HG03558 (cell line): ENCODE results near the gene SHF.
A peak's percentile ranks its signal among the peaks of the same experiment; 100 is the strongest.
"Not testable (repeated sequence)": the region's sequence is repeated elsewhere in the genome, so short reads cannot be mapped to it uniquely, and the experiment has no call there.

Experiments used
- ATAC-seq: cut with Tn5 transposase; IDR thresholded peaks from one replicate; pipeline ENCODE4 v1.9.1; 2021; ENCODE audit warnings: moderate number of reproducible peaks; ENCODE audit not compliant: unreplicated experiment; ENCODE audit errors: extremely low read depth

The SHF gene

DNA sequence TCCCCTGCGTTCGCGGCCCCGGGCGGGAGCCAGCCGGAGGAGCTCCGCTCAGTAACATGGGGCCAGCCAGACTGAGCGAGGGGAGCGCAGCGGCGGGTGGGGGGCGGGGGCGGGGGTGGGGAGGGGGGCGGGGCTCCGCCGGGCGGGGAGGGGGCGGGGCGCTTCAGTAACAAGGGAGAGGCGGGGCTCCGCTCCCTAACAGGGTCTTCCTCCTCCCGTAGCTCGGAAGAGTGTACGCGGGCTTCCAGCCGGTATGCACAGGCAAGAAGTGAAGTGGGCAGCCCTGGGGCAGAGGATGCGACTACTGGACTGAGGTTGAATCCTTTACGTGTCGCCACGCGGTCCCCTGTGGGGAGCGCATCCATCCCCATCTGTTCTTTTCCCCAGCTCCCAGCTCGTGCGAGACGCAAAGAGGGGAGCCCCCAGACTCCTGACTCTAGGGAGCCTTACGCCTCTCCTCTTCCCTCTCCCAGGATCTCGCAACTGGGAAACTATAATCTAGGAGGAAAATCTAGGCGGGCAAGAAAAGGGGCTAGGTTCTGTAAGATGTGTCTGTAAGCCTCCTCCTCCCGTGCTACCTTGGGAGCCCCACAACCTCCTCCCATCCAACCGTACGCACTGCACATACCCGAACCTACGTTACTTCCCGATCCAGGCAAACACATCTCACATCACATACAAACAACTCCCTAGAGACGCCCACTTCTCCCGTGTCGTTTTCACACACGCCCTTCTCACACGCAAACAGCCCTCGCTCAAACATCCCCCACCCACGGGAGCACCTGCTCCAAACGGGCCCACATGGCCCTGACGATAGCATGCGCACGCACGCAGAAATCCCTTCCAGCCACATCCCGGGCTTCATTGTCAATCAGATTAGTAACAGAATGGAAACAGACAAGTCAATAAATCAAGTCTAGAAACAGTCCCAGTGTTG, at the start of gene SHF:
Gene SHF (minus strand): TSS at position 73 of the 937 bp plus-strand sequence. CDS start 15 bp downstream, at position 58.
- no peak for ATAC-seq

- ATAC-seq, result not testable (repeated sequence)
Observed at GRCh38 chr15:45236806-45237205, 49.0 kb upstream of the SHF start.

- no peak for ATAC-seq
Observed at GRCh38 chr15:45234562-45235235, 46.9 kb upstream of the SHF start.

GRCh38 chr15:45231864-45232562, 44.2 kb upstream of the SHF start:
- ATAC-seq, result no peak

GRCh38 chr15:45231132-45231531, 43.4 kb upstream of the SHF start:
- no peak for ATAC-seq

GRCh38 chr15:45230245-45230965, 42.6 kb upstream of the SHF start:
- no peak for ATAC-seq

- no peak for ATAC-seq
Observed at GRCh38 chr15:45228931-45229330, 41.2 kb upstream of the SHF start.

DNA sequence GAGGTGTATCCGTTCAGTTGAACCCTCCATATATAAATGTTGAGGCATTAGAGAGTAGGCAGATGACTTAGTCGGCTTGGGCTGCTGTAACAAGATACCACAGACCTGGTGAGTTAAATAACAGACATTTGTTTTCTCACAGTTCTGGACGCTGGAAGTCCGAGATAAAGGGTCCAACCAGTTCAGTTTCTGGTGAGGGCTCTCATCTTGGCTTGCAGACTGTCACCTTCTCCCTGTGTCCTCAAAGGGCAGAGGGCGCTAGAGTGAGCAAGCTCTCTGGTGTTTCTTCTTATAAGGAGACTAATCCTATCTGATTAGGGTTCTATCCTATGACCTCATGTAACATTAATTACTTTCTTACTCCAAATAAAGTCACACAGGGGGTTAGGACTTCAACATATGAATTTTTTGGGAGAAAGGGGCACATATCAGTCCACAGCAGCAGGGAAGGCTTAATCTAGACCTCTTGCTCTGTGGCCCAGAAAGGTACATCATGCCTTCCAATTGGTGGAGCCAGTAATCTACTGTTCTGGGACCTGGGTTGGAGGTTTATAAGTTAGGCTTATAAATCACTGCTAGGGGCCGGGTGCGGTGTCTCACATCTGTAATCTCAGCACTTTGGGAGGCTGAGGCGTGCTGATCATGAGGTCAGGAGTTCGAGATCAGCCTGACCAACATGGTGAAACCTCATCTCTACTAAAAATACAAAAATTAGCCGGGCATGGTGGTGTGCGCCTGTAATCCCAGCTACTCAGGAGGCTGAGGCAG, 37.9 kb upstream of the SHF start:
- ATAC-seq, result no peak

DNA sequence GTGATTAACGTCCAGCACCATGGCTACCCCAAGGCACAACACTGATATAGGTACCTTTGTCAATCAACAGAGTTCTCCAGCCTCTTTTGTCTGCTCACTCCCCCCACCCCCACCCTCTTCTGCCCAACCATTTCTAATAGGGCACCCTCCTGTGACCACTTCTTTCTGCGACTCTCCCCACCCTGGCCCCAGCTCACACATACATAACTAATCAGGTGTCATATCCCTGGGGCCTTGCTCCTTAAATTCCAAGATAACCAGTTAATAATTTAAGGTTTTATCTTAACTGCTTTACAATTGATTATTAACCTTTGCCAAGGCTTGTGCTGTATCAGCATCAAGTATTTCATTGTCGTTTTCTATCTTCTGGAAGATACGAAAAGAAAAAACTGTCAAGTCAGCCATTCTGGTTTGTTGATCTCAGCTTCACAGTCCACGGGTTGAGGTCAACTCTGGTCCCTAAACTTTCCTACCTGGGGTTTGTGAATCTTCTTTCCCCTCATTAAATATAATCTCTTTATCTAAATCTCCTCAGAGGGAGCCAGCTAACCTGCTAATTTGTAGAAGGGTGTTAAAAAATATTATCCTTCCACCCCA, 37.0 kb upstream of the SHF start:
- no peak for ATAC-seq

- no peak for ATAC-seq
Observed at GRCh38 chr15:45221967-45222366, 34.2 kb upstream of the SHF start.

DNA sequence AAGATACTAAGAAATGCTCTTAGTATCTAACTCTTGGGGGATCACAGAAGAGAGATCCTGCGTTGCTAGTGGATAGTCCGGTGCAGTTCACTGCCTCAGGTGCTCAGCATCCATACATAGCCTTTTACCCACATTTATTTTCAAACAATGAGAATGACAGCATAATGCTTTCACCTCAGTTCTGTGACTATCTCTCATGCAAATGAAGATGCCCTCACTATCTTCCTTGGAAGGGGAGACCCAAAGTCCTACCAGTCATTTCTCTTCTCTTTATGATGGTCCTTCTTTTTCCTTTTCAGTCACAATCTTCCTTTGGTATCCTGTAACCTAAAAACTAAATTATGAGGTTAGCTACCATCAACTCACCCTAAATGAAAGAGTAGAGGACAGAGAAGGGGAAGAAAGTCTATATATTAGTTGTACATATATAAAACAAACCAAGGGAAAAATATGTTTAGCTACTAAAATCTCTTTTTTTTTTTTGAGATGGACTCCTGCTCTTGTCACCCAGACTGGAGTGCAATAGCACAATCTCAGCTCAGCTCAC, 33.4 kb upstream of the SHF start:
- ATAC-seq, result no peak

- ATAC-seq, result no peak
Observed at GRCh38 chr15:45212493-45212892, 24.7 kb upstream of the SHF start.

- no peak for ATAC-seq
Observed at GRCh38 chr15:45205192-45205591, 17.4 kb upstream of the SHF start.

DNA sequence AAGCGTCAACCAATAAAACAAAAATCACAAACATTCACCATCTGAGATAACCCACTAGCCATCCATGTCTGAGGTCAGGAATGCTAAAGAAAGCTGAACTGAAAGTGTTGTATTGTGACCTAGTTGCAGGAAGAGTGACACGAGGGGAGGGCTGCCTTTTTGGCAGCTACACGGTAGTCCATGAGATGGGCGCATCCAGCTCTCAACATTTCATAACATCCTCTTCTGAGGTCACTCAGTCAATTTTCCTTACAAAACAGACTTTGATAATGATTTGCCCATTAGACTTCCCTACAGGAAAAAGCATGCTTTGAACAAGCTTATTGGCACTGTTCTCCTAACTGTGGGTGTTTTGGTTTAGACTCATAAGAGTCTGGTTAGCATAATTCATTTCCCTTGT, 15.4 kb upstream of the SHF start:
- ATAC-seq, result no peak

GRCh38 chr15:45201869-45202268, 14.1 kb upstream of the SHF start:
- no peak for ATAC-seq

DNA sequence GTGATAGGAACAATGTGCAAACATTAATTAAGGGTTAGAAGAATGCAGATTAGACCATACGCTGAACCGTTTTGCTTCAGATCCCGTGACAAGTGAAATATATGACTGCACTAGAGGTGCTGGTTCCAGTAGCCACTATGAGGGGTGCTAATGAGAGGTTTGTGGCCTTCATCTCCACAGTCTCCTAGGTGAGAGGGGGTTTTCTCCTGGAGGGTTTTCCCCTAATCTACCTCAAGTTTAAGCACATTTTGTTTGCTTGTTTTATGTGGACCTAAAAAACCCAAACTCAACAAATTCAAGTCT, 13.7 kb upstream of the SHF start:
- no peak for ATAC-seq

DNA sequence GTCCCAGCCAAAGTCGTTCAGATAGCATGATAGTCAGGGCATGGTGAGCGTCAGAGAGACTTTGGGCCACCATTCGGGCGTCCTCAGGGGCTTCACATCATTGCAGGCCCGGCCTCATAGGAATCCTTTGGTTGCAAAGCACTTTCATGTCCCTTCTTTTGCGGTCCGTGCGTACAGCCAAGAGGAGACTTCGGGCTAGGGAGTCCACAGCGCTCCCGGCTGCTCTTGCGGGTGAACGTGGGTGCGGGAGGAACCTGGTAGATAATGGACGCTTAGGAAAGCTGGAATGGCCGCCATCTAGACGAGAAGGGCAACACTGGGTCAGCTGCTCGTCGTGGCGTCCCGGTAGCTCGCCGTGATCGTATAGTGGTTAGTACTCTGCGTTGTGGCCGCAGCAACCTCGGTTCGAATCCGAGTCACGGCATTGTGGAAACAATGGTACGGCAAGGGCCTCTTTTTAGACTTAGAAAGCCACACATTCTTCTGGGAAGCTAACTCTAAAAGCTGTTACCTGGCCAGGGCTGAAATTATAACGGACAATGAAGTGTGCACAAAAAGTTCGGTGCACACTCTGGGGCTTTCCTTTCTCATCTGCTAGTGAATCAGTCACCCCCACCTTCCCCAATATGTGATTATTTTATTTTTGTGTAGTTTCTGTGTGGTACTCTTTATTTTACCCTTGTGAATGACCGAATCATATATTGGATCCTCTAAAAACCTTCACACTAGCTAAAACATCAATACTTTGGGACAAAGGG, 13.2 kb upstream of the SHF start:
- no peak for ATAC-seq

GRCh38 chr15:45200001-45200798, 12.4 kb upstream of the SHF start:
- ATAC-seq, result peak; percentile 23
